Endothelial cell of umbilical vein (primary cell): ENCODE data around the gene KHDC1.
"Not testable (repeated sequence)": the region's sequence is repeated elsewhere in the genome, so short reads cannot be mapped to it uniquely, and the experiment has no call there.

Experiments
- EZH2 ChIP-seq: IDR thresholded peaks from 2 replicates; pipeline ENCODE4 v1.6.1; 2012; ENCODE audit warnings: borderline replicate concordance, low read depth, mild to moderate bottlenecking, moderate library complexity, low read length, inconsistent platforms; ENCODE audit not compliant: severe bottlenecking
- FOS ChIP-seq: IDR thresholded peaks from 2 replicates; pipeline ENCODE4 v1.6.1; 2011; ENCODE audit warnings: mild to moderate bottlenecking, low read length, moderate library complexity, borderline replicate concordance; ENCODE audit not compliant: insufficient read depth
- GATA2 ChIP-seq: IDR thresholded peaks from 2 replicates; pipeline ENCODE4 v1.7.0; 2011; ENCODE audit warnings: low read depth, mild to moderate bottlenecking, moderate library complexity, mixed read lengths, low read length; ENCODE audit not compliant: insufficient read length, insufficient read depth
- JUN ChIP-seq: IDR thresholded peaks from 2 replicates; pipeline ENCODE4 v1.6.1; 2011; ENCODE audit warnings: borderline replicate concordance, low read depth; ENCODE audit not compliant: insufficient read length, insufficient read depth
- MYC ChIP-seq: IDR thresholded peaks from one replicate; pipeline ENCODE4 v1.6.1; 2011; ENCODE audit warnings: mild to moderate bottlenecking, low read depth, low read length
- POLR2A ChIP-seq: IDR thresholded peaks from 2 replicates; pipeline ENCODE4 v1.6.1; 2012; ENCODE audit warnings: low read depth, mild to moderate bottlenecking, control low read depth, low read length
- POLR2AphosphoS5 ChIP-seq: IDR thresholded peaks from 2 replicates; pipeline ENCODE4 v1.6.1; 2012; ENCODE audit warnings: low read depth, mild to moderate bottlenecking, control low read depth, low read length, moderate library complexity; ENCODE audit not compliant: insufficient read depth
- TF ChIP-seq, protein P1 (sequence below), 2 donors: IDR thresholded peaks; 1 replicate in 1 of 2; 2 replicates in 1 of 2; pipeline ENCODE4 v1.5.1; 2011; ENCODE audit warnings: low read length in 2 of 2, mild to moderate bottlenecking in 2 of 2, moderate library complexity in 2 of 2, control low read depth in 1 of 2, inconsistent platforms in 1 of 2, low read depth in 1 of 2; ENCODE audit not compliant: insufficient read depth in 1 of 2; ENCODE audit errors: extremely low read depth in 1 of 2
- TF ChIP-seq, protein P2 (sequence below): IDR thresholded peaks from 2 replicates; pipeline ENCODE4 v1.6.1; 2011; ENCODE audit not compliant: insufficient read depth, insufficient read length

- TF ChIP-seq, protein P1, sequence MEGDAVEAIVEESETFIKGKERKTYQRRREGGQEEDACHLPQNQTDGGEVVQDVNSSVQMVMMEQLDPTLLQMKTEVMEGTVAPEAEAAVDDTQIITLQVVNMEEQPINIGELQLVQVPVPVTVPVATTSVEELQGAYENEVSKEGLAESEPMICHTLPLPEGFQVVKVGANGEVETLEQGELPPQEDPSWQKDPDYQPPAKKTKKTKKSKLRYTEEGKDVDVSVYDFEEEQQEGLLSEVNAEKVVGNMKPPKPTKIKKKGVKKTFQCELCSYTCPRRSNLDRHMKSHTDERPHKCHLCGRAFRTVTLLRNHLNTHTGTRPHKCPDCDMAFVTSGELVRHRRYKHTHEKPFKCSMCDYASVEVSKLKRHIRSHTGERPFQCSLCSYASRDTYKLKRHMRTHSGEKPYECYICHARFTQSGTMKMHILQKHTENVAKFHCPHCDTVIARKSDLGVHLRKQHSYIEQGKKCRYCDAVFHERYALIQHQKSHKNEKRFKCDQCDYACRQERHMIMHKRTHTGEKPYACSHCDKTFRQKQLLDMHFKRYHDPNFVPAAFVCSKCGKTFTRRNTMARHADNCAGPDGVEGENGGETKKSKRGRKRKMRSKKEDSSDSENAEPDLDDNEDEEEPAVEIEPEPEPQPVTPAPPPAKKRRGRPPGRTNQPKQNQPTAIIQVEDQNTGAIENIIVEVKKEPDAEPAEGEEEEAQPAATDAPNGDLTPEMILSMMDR (IDR thresholded peaks at IDR 0.05; ENCODE audit: extremely low read depth in 1 of 2, insufficient read depth in 1 of 2, low read depth in 1 of 2, low read length in 2 of 2): not testable (repeated sequence)
- TF ChIP-seq EZH2, JUN, POLR2A, POLR2AphosphoS5, GATA2, MYC, FOS: not testable (repeated sequence)
- TF ChIP-seq, protein P2, sequence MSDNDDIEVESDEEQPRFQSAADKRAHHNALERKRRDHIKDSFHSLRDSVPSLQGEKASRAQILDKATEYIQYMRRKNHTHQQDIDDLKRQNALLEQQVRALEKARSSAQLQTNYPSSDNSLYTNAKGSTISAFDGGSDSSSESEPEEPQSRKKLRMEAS: not testable (repeated sequence)
These were observed 47.5 kb upstream of the KHDC1 start for GRCh38 chr6:73310503-73310845.
